GM21515 (cell line): ENCODE data around the gene CS.

Source experiments
- ATAC-seq: cut with Tn5 transposase; IDR thresholded peaks from one replicate; pipeline ENCODE4 v1.9.1; 2021; ENCODE audit not compliant: unreplicated experiment

The CS gene

GRCh38 chr12:56221757-56222530 is 78.2 kb downstream of the CS start, which contains the start of gene RNF41:
TSS of gene RNF41 (minus strand) at chr12:56221922. CDS start at chr12:56214047, 7,875 bp downstream.
- ATAC-seq, result peak; percentile 76
